K562 (cell line): ENCODE results near the gene NUP107. TPM values are rescaled to one million over a fixed set of nuclear protein-coding genes. Genes with fewer than 3 reads are reported as not detected.

Source experiments
- ARID1B ChIP-seq: fragments of 450-650 bp; IDR thresholded peaks from 2 replicates; pipeline ENCODE4 v1.6.1; 2016; ENCODE audit warnings: antibody characterized with exemption, mild to moderate bottlenecking, inconsistent platforms
- ATF2 ChIP-seq: sonication (generic); formaldehyde crosslinking; IDR thresholded peaks from 2 replicates; pipeline ENCODE4 v1.8.1; 2022; ENCODE audit warnings: missing genetic modification reagents
- BRF1 ChIP-seq: IDR thresholded peaks from 3 replicates; pipeline ENCODE4 v1.6.1; 2011; ENCODE audit warnings: borderline replicate concordance, mild to moderate bottlenecking; ENCODE audit not compliant: insufficient read length; ENCODE audit errors: extremely low read depth
- CHD4 ChIP-seq: fragments of 200-600 bp; sonication (generic); IDR thresholded peaks from 3 replicates; pipeline ENCODE4 v1.6.1; 2012; ENCODE audit warnings: low read depth, mild to moderate bottlenecking, mixed read lengths, low read length, inconsistent platforms; ENCODE audit not compliant: insufficient read depth, insufficient replicate concordance, poor library complexity, severe bottlenecking
- DPF2 ChIP-seq: fragments of 450-650 bp; IDR thresholded peaks from 2 replicates; pipeline ENCODE4 v1.6.1; 2016
- ELK3 ChIP-seq: fragments of 450-650 bp; formaldehyde crosslinking; IDR thresholded peaks from 2 replicates; pipeline ENCODE4 v1.4.0; 2020; ENCODE audit warnings: mild to moderate bottlenecking
- FOXK1 ChIP-seq: sonication (generic); formaldehyde crosslinking; IDR thresholded peaks from 2 replicates; pipeline ENCODE4 v1.8.0; 2022; ENCODE audit warnings: missing genetic modification reagents, mild to moderate bottlenecking, borderline replicate concordance
- HCFC1 ChIP-seq: IDR thresholded peaks from 2 replicates; pipeline ENCODE4 v1.6.1; 2012; ENCODE audit warnings: low read depth, low read length, improper control_type of control experiment
- MBD2 ChIP-seq: sonication (generic); IDR thresholded peaks from 2 replicates; pipeline ENCODE4 v1.6.1; 2016; ENCODE audit warnings: low read depth, borderline replicate concordance
- NFYB ChIP-seq: IDR thresholded peaks from 2 replicates; pipeline ENCODE4 v1.6.1; 2011; ENCODE audit warnings: mild to moderate bottlenecking, moderate library complexity; ENCODE audit not compliant: insufficient read length; ENCODE audit errors: extremely low read depth
- NKRF ChIP-seq: fragments of 450-650 bp; IDR thresholded peaks from 2 replicates; pipeline ENCODE4 v1.6.1; 2016; ENCODE audit warnings: borderline replicate concordance
- POLR3A ChIP-seq: IDR thresholded peaks from 2 replicates; pipeline ENCODE4 v1.6.1; 2011; ENCODE audit warnings: borderline replicate concordance, mild to moderate bottlenecking, moderate library complexity; ENCODE audit not compliant: insufficient read length, insufficient read depth; ENCODE audit errors: extremely low read depth
- PYGO2 ChIP-seq: fragments of 450-650 bp; IDR thresholded peaks from 2 replicates; pipeline ENCODE4 v1.6.1; 2016; ENCODE audit warnings: mild to moderate bottlenecking, missing genetic modification characterization, moderate library complexity, missing compliant biosample characterization
- RB1 ChIP-seq: fragments of 450-650 bp; IDR thresholded peaks from 2 replicates; pipeline ENCODE4 v1.6.1; 2017; ENCODE audit warnings: low read depth, mild to moderate bottlenecking
- TRIM25 ChIP-seq: fragments of 450-650 bp; IDR thresholded peaks from 2 replicates; pipeline ENCODE4 v1.7.0; 2016; ENCODE audit warnings: borderline replicate concordance
- ZBTB11 ChIP-seq, 3 experiments: fragments of 200-800 bp in 1 of 3; fragments of 250-450 bp in 1 of 3; fragments of 450-650 bp in 1 of 3; sonication (Bioruptor Pico) in 1 of 3; sonication (Bioruptor generic) in 1 of 3; formaldehyde crosslinking in 1 of 3; IDR thresholded peaks; 2 replicates each; pipeline versions ENCODE4 v1.6.1 to v1.8.0; 2016 to 2022; ENCODE audit warnings: mild to moderate bottlenecking in 2 of 3, missing genetic modification characterization in 2 of 3, missing compliant biosample characterization in 1 of 3, moderate library complexity in 1 of 3
- ZNF717 ChIP-seq: fragments of 250-450 bp; sonication (Bioruptor Pico); IDR thresholded peaks from 2 replicates; pipeline ENCODE4 v1.5.0; 2021
- polyA plus RNA-seq, 8 experiments: library from polyadenylated mRNA; depleted of rRNA in 4 of 8; stranded (reverse) in 5 of 8; unstranded in 3 of 8; fragments of >200 nt; fragmentation: Nextera tagmentation in 2 of 8; fragmentation: Illumina TruSeq in 1 of 8; extraction: Ambion mirVana in 2 of 8; extraction: Trizol in 1 of 8; gene quantifications; 2 replicates each; pipeline versions ENCODE4 v1.2.1 to v1.2.3, GENCODE V29; 2011 to 2014; ENCODE audit warnings: inconsistent platforms in 1 of 8, missing spikeins in 1 of 8
- total RNA-seq, 7 experiments: library from RNA; depleted of rRNA in 6 of 7; stranded (reverse); fragments of >200 nt in 6 of 7; fragmentation: Illumina TruSeq in 2 of 7; extraction: Trizol in 2 of 7; gene quantifications; 2 replicates each; pipeline versions ENCODE4 v1.2.1 to v1.2.3, GENCODE V29; 2011 to 2021; ENCODE audit warnings: low replicate concordance in 1 of 7

NUP107 gene
- total and polyA plus RNA-seq, 9 of the 15 experiments (the other 6 are each of a cell fraction or from before 2014, with no cell fraction given), result 129 to 277 (median 199) TPM

GRCh38 chr12:68745904-68746571 is 59.3 kb downstream of the NUP107 start, which contains the start of gene SLC35E3 (continued):
- TF ChIP-seq ARID1B (no peak), NKRF (peak; percentile 68; the same call in 1 of the 2 replicates), PYGO2 (tag) (no peak), DPF2 (no peak), CHD4 (no peak), RB1 (peak; percentile 73), FOXK1 (CRISPR knock-in tag) (no peak), POLR3A (no peak), NFYB (no peak), MBD2 (peak; percentile 62; the same call in 1 of the 2 replicates), TRIM25 (no peak), ATF2 (CRISPR knock-in tag) (no peak), HCFC1 (peak; percentile 92), ZBTB11 (CRISPR knock-in tag; IDR thresholded peaks at IDR 0.05) (peak in 2 of 3 experiments; percentile 36 to 76; a peak in 2 of 6 replicates), ELK3 (no peak), BRF1 (no peak), ZNF717 (CRISPR knock-in tag) (no peak)
